Activated T-cell treated with anti-CD3 and anti-CD28 coated beads for 24 hours (primary cell): Measurements from ENCODE around the gene TGFB1I1.
"Not testable (repeated sequence)": the region's sequence is repeated elsewhere in the genome, so short reads cannot be mapped to it uniquely, and the experiment has no call there.

Experiments
- DNase-seq: peaks from one replicate; pipeline ENCODE4 v3.0.0-alpha.2; 2020; ENCODE audit warnings: low read depth

Gene TGFB1I1

GRCh38 chr16:31517800-31518402, 45.9 kb downstream of the TGFB1I1 start:
- no peak for DNase-seq

- DNase-seq, result no peak
These were observed 47.9 kb downstream of the TGFB1I1 start for GRCh38 chr16:31519759-31520431.

DNA sequence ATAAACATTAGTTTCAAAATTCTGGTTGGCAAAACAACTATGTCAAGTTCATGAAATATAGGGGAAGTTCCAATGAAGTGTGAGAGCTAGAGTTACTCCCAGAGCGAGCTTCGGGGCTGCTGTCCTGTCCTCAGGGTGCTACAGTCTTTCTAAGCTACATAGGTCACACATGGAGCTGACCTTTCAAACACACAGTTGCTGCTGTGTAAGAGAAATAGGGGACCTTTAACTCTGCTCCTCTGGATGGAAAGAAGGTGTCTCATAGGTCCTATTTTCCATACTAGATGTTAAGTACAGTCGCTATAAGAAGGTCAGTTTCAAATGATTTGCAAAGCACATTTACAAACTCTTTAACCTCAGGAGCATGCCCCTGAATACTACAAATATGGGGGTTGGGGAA, 49.4 kb downstream of the TGFB1I1 start:
- no peak for DNase-seq

DNA sequence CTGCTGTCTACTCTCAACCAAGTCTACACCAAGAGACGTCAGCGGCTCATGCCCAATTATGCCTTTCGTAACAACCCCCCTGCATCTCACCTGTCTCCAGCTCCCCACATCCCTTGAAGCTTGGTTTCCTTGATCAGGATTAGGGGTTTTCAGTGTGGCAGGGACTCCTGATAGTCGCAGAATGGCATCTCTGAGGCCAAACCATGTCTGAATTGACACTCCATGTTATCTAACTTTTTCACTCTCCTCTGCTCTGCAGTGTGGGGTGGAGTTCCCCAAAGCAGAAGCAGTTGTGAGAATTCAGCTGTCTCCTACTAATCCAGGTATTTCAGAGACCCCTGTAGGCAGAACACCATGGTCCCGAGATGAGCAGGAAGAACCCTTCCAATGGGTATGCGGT, 50.1 kb downstream of the TGFB1I1 start:
- DNase-seq, result no peak

- not testable (repeated sequence) for DNase-seq
These were observed 51.8 kb downstream of the TGFB1I1 start for GRCh38 chr16:31523768-31524167.

GRCh38 chr16:31525113-31525512, 53.2 kb downstream of the TGFB1I1 start:
- no peak for DNase-seq
